ENCODE measurements around the gene SCN3A. TPM values are rescaled to one million over a fixed set of nuclear protein-coding genes. Genes with fewer than 3 reads are reported as not detected.
A peak's percentile ranks its signal among the peaks of the same experiment; 100 is the strongest.

Gene SCN3A
- total RNA-seq = 2.2 and 2.6 TPM in 2 replicates

GRCh38 chr2:165203689-165204559 is at the start of gene SCN3A:
TSS of gene SCN3A (minus strand) at chr2:165204050. CDS start at chr2:165176394, 27,656 bp downstream.
- H3K36me3 Mint-ChIP-seq (ENCODE audit: low read depth) = no peaks in the 10 kb centered on the region
- peak; percentile 57 for ATAC-seq (ENCODE audit: low read depth)
- intact Hi-C loops (cut with micrococcal nuclease) = loop anchor here (1.0 to 10.0 kb wide), 8 partner anchors 59 to 748 kb away; partner anchors contain the start of genes COBLL1 and TTC21B
- H3K4me1 Mint-ChIP-seq = peaks cover 29% of the 10 kb centered on the region
- H3K27ac Mint-ChIP-seq = peak within 1 kb of the TSS; percentile 73
- ChIA-PET POLR2A (interaction anchor here (0.6 to 1.3 kb wide), 6 partner anchors 10 to 211 kb away, joined by 3 to 12 read pairs (median 6); no protein-coding TSS in a partner anchor), CTCF (interaction anchor here (0.6 to 9.0 kb wide), 19 partner anchors 9 to 670 kb away, joined by 3 to 104 read pairs (median 3); no protein-coding TSS in a partner anchor)
- no peaks in the 10 kb centered on the region for H3K9me3 Mint-ChIP-seq
- no peak for TF ChIP-seq CTCF (IDR thresholded peaks at IDR 0.05)
- no peaks in the 10 kb centered on the region for H3K27me3 Mint-ChIP-seq
- H3K4me3 Mint-ChIP-seq = peak within 1 kb of the TSS; percentile 80
- DNase-seq = no peak

GRCh38 chr2:165253178-165253577 is 49.3 kb upstream of the SCN3A start:
- TF ChIP-seq CTCF (IDR thresholded peaks at IDR 0.05) = no peak
- no peak overlapping the region for H3K27ac Mint-ChIP-seq
- intact Hi-C loops (cut with micrococcal nuclease) = no loop called here
- ChIA-PET CTCF (interaction anchor here (1.6 kb wide), 1 partner anchor 16 kb away, joined by 4 read pairs; no protein-coding TSS in a partner anchor), POLR2A (no interaction called here)
- H3K27me3 Mint-ChIP-seq = peaks cover 7% of the 10 kb centered on the region
- H3K4me3 Mint-ChIP-seq = no peak overlapping the region
- H3K9me3 Mint-ChIP-seq = no peaks in the 10 kb centered on the region
- ATAC-seq (ENCODE audit: low read depth) (no peak), DNase-seq (no peak)
- H3K36me3 Mint-ChIP-seq (ENCODE audit: low read depth) = no peaks in the 10 kb centered on the region
- H3K4me1 Mint-ChIP-seq = no peaks in the 10 kb centered on the region

- no peak overlapping the region for H3K4me3 Mint-ChIP-seq
- CTCF ChIA-PET = no interaction called here
Observed at GRCh38 chr2:165251366-165251765, 47.5 kb upstream of the SCN3A start.

GRCh38 chr2:165248238-165248637 is 44.4 kb upstream of the SCN3A start:
- Mint-ChIP-seq H3K4me1 (no peaks in the 10 kb centered on the region), H3K9me3 (no peaks in the 10 kb centered on the region), H3K4me3 (no peak overlapping the region), H3K27ac (no peak overlapping the region), H3K36me3 (ENCODE audit: low read depth) (no peaks in the 10 kb centered on the region), H3K27me3 (peaks cover 4% of the 10 kb centered on the region)
- ChIA-PET POLR2A (no interaction called here), CTCF (no interaction called here)
- DNase-seq (no peak), ATAC-seq (ENCODE audit: low read depth) (no peak)
- intact Hi-C loops (cut with micrococcal nuclease) = no loop called here
- TF ChIP-seq CTCF (IDR thresholded peaks at IDR 0.05) = no peak

More at GRCh38 chr2:165251366-165251765, 47.5 kb upstream of the SCN3A start:
- Mint-ChIP-seq H3K4me1 (no peaks in the 10 kb centered on the region), H3K36me3 (ENCODE audit: low read depth) (no peaks in the 10 kb centered on the region), H3K27me3 (peaks cover 4% of the 10 kb centered on the region), H3K9me3 (no peaks in the 10 kb centered on the region), H3K27ac (no peak overlapping the region)
- no peak for TF ChIP-seq CTCF (IDR thresholded peaks at IDR 0.05)
- ATAC-seq (ENCODE audit: low read depth) = no peak
- no peak for DNase-seq
- intact Hi-C loops (cut with micrococcal nuclease) = no loop called here
- POLR2A ChIA-PET = no interaction called here

- Mint-ChIP-seq H3K4me1 (no peaks in the 10 kb centered on the region), H3K9me3 (no peaks in the 10 kb centered on the region), H3K4me3 (no peak overlapping the region), H3K36me3 (ENCODE audit: low read depth) (no peaks in the 10 kb centered on the region), H3K27ac (no peak overlapping the region), H3K27me3 (peaks cover 3% of the 10 kb centered on the region)
- no peak for TF ChIP-seq CTCF (IDR thresholded peaks at IDR 0.05)
- intact Hi-C loops (cut with micrococcal nuclease) = no loop called here
- CTCF ChIA-PET = no interaction called here
- DNase-seq (no peak), ATAC-seq (ENCODE audit: low read depth) (no peak)
- POLR2A ChIA-PET = no interaction called here
Observed at GRCh38 chr2:165245081-165245793, 41.4 kb upstream of the SCN3A start.

Data from activated B cell treated with CpG ODN at 0.5 μM for 24 hours (primary cell).